ENCODE measurements around the gene RBFOX1. TPM values are rescaled to one million over a fixed set of nuclear protein-coding genes. Genes with fewer than 3 reads are reported as not detected.

Gene RBFOX1
- total RNA-seq, 2 donors from 2014 or later, result 9.2 to 11.2 TPM

- intact Hi-C loops (cut with DNase I, micrococcal nuclease), result no loop called here
- ATAC-seq (no peak), DNase-seq (no peak)
These were observed 648 bp upstream of the RBFOX1 start for GRCh38 chr16:7331997-7332396.

GRCh38 chr16:7333180-7333725 is 608 bp downstream of the RBFOX1 start:
- DNase-seq (no peak), ATAC-seq (no peak)
- intact Hi-C loops (cut with DNase I, micrococcal nuclease), result no loop called here

DNA sequence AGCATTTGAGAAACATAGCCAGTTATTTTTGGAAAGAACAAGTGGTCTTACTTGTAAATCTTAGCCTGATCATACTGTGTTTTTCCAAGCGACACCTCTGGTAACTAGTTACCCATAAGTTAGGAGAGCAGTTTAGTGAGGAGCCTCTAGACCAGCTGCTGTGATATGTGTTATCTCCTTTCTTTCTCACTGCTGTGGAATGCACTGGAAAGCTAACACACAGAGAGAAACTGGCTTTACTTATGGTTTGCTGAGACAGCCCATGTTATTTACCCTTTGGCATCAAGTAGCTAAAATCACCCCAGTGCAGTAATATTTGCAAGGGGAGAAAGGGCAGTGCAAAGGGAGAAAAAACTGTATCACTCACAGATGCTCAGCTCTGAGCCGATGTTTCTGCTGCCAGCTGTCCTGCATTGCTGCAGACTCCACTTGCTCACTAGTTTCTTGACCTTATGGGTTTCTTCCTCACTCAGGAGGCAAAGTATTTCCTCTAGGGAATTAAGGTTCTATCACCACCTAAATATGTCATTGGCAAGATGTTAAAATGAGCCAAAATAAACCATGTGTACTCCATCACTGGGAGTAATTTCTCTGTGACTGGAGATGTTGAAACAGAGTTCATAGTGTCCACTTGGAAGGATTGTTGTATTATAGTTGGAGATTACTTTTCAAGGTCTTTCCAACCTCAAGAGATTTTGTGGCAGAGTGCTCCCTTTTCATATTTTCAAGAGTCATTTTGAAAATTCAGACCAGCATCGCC is 2.3 kb downstream of the RBFOX1 start:
- intact Hi-C loops (cut with DNase I, micrococcal nuclease), result no loop called here

GRCh38 chr16:7335991-7336634 is 3.5 kb downstream of the RBFOX1 start:
- DNase-seq (no peak), ATAC-seq (no peak)

More for the DNA sequence above, 2.3 kb downstream of the RBFOX1 start:
- ATAC-seq (no peak), DNase-seq (no peak)

DNA sequence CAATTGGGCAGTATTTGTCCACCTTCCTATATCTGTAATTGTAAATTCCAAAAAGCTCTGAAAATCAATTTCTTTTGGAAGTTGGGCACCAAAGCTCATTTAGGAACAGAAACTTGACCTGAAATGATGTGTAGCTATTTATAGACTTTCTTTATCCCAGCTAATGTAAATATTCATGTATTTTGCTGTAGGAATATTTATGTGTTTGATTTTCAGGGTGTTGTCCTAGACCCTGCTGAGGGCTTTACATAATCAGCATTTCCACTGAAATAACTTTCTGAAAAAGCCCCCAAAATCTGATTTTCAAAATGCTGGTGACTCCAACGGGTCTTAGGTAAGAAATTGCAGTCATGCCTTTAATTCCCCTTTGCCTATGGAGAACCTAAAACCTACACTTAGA is 4.1 kb downstream of the RBFOX1 start:
- ATAC-seq (no peak), DNase-seq (no peak)
- intact Hi-C loops (cut with DNase I, micrococcal nuclease), result no loop called here

More at GRCh38 chr16:7335991-7336634, 3.5 kb downstream of the RBFOX1 start:
- intact Hi-C loops (cut with DNase I, micrococcal nuclease), result no loop called here

GRCh38 chr16:7338826-7339225 is 6.2 kb downstream of the RBFOX1 start:
- DNase-seq, result no peak
- intact Hi-C loops (cut with DNase I, micrococcal nuclease), result no loop called here
- no peak for ATAC-seq

DNA sequence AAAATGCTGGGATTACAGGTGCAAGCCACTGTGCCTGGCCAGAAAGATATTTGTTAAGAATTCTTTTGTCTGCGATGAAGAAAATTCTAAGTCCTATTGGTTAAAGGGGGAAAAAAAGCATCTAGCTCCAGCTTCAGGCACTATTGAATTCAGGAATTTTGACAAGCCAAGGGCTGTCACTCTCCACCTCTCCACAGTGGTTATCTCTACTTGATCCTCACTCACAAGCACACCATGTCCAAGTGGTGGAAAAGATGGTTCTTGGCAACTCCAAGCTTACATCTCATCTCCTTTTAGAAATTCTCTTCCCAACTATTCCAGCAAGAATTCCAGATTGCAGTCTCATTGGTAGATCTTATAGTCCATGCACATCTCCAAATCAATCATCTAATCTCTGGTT is 7.1 kb downstream of the RBFOX1 start:
- no peak for DNase-seq
- intact Hi-C loops (cut with DNase I, micrococcal nuclease), result no loop called here
- ATAC-seq, result no peak

- ATAC-seq, result no peak
- DNase-seq, result no peak
- intact Hi-C loops (cut with DNase I, micrococcal nuclease), result no loop called here
These were observed 8.3 kb downstream of the RBFOX1 start for GRCh38 chr16:7340938-7341337.

- ATAC-seq (no peak), DNase-seq (no peak)
- intact Hi-C loops (cut with DNase I, micrococcal nuclease), result no loop called here
These were observed 10.0 kb downstream of the RBFOX1 start for GRCh38 chr16:7342598-7342997.

- ATAC-seq, result no peak
- no peak for DNase-seq
- intact Hi-C loops (cut with DNase I, micrococcal nuclease), result no loop called here
These were observed 10.6 kb downstream of the RBFOX1 start for GRCh38 chr16:7343243-7343642.

- intact Hi-C loops (cut with DNase I, micrococcal nuclease), result no loop called here
- DNase-seq, result no peak
- no peak for ATAC-seq
These were observed 12.5 kb downstream of the RBFOX1 start for GRCh38 chr16:7344830-7345780.

- ATAC-seq (no peak), DNase-seq (no peak)
- intact Hi-C loops (cut with DNase I, micrococcal nuclease), result no loop called here
These were observed 18.2 kb downstream of the RBFOX1 start for GRCh38 chr16:7350806-7351205.

DNA sequence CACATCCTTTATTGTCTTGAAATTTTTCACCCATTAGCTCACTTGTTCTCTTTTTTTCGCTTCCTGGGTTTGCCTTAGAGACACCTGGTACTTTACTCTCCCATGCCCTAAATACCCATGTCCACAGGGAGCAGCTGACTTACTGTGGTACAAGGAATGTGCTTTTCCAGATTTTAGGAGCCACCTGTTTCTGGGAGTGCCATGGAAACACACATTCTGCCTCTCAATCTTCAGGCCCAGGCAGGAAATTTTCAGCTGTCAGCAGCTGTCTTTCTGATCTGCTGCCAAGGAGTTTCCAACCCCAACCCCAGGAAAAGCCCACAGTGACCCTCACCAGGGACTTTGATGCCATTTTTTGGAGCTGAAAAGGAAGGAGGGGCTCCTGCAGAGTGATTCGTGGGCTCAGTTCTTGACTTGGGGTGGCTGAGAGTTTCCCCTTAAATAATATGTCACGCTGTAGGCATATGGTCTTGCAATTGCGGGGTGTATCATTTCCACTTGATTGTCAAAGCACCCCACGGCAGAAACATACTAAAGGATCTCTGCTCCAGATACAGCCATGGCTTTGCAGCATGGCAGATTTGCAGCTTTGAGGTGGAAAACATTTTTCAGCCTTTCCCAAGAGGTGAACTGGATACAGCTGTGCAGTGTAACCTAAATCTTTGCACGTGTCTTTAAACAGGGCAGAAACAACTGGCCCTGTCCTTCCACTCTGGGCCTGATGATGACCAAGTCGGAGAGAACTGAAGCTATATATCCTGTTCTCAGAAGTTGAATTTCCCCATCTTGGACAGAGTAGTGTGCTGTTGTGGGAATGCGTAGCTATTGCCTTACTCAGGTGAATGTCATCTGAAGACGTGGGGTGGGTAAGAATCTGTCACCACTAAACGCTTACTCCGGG is 19.2 kb downstream of the RBFOX1 start:
- DNase-seq (no peak), ATAC-seq (no peak)
- intact Hi-C loops (cut with DNase I, micrococcal nuclease), result no loop called here

- DNase-seq (no peak), ATAC-seq (no peak)
- intact Hi-C loops (cut with DNase I, micrococcal nuclease), result no loop called here
These were observed 23.1 kb downstream of the RBFOX1 start for GRCh38 chr16:7355758-7356157.

DNA sequence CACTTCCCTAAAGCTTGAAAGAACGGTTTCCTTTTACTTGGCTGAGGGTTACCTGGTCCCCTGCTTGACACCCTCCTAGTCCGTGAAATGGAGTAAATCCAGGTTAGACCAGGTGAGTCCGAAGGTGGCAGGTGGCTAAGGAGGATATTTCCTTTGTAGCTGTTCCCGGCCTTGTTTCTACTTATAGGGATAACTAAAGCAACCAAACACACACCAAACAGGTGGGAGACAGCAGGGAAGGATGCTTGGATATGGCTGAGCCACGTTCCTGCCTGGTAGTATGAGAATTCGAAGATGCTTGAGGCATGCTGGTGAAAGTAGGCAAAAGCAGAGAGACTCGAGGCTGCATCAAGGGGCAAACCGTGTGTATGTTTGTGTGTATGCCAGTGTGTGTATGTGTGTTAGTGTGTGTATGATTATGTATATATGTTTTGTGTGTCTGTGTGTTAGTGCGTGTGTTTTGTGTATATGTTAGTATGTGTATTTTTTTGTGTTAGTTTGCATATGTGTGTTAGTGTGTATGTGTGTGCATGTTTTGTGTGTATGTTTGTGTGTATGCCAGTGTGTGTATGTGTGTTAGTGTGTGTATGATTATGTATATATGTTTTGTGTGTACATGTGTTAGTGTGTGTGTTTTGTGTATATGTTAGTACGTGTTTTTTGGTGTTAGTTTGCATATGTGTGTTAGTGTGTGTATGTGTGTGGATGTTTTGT is 28.9 kb downstream of the RBFOX1 start:
- DNase-seq (no peak), ATAC-seq (no peak)
- intact Hi-C loops (cut with DNase I, micrococcal nuclease), result no loop called here

DNA sequence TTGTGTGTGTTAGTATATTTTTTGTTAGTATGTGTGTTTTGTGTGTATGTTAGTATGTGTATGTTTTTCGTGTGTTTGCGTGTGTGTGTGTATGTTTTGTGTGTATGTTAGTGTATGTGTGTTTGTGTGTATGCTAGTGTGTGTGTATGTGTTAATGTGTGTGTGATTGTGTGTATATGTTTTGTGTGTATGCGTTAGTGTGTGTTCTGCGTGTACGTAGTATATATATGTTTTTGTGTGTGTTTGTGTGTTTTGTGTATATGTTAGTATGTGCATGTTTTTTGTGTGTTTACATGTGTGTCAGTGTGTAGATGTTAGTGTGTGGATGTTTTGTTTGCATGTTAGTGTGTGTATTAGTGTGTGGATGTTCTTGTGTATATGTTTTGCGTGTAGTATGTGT is 29.6 kb downstream of the RBFOX1 start:
- intact Hi-C loops (cut with DNase I, micrococcal nuclease), result no loop called here

More for the DNA sequence above, 29.6 kb downstream of the RBFOX1 start:
- ATAC-seq (no peak), DNase-seq (no peak)
